ENCODE data around the gene BHLHE41.

Gene BHLHE41

DNA sequence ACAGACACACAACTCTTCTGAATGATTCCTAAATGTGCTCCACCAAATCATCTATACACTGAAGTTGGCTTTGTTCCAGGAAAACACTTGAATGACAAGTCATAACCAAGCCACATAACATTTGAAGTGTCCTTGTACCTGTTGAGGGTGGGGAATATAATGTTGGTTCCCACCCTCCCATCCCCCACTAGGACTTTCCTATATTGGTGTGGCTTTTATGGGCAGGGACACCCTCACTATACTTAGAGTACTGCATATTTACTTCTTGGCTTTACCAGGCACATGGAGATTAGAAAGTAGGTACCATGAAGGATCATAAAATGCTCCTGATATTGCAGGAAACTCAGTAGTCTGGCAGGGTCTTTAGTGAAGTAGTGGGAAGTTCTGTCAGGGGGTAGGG lies 9.7 kb upstream of the BHLHE41 start:
- DNase-seq (ENCODE audit: low read depth in 2 of 2): no peak

DNA sequence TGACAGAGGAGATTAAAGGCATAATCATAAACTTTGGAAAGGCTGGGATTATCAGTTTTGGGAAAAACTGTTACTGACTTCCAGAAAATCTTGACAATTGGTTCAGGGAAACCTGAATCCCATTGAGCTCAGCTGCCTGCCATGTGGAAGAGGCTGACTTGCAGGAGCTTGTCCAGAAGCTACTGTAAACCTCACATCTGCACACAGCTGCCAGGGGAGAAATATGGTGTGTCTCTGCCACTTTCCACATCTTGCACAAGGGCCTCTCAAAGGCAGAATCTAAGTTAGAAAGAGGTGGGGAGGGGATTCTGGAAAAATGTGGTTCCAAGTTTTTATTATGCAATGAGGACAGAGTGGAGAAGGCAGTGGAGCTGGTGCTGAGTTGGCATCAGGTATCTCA lies 8.7 kb upstream of the BHLHE41 start:
- no peak for DNase-seq (ENCODE audit: low read depth in 2 of 2)

- DNase-seq (ENCODE audit: low read depth in 2 of 2): no peak
These were observed 8.0 kb upstream of the BHLHE41 start for GRCh38 chr12:26132866-26133265.

DNA sequence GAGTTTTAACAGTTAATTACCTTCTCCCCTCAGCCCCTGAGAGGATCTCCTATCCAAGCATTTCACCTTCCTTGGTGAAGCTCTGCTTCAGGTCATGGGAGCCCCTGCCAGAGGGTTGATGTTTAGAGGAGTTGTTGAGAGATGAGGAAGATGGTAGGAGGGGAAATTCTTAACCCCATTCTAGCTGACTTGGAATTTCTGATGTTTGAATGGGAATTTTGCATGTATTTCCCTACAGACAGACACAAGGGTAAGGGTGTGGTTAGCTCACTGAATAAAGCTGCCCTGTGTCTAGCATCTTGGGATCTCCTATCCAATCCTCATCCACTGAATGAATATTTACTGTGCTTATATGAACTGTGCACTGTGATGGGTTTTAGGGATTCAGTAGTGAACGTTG lies 7.1 kb upstream of the BHLHE41 start:
- no peak for DNase-seq (ENCODE audit: low read depth in 2 of 2)

GRCh38 chr12:26130728-26131127 lies 5.9 kb upstream of the BHLHE41 start:
- no peak for DNase-seq (ENCODE audit: low read depth in 2 of 2)

DNA sequence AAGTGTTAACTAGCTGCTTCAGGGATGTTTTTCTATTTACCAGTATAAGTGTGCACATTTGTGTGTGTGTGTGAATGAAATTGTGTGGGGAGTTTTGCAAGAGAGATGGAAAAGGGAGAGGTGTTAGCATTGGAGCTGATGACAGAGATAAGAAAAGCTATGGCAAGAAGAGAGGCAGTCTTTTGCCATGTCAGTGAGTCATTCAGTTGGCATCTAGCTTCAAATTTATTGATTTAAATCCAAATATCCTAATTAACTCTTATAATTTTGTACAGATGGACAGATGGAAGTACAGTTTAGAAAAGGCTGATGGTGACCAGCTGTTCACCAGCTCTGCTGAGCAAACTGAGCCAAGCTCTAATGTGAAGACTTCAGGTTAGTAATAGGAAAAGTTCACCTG lies 3.3 kb upstream of the BHLHE41 start:
- DNase-seq (ENCODE audit: low read depth in 2 of 2): no peak

GRCh38 chr12:26127404-26127803 lies 2.6 kb upstream of the BHLHE41 start:
- no peak for DNase-seq (ENCODE audit: low read depth in 2 of 2)

- DNase-seq (ENCODE audit: low read depth in 2 of 2): no peak
These were observed 1.8 kb upstream of the BHLHE41 start for GRCh38 chr12:26126340-26127284.

GRCh38 chr12:26125400-26126339 lies 833 bp upstream of the BHLHE41 start:
- no peak for DNase-seq (ENCODE audit: low read depth in 2 of 2)

DNA sequence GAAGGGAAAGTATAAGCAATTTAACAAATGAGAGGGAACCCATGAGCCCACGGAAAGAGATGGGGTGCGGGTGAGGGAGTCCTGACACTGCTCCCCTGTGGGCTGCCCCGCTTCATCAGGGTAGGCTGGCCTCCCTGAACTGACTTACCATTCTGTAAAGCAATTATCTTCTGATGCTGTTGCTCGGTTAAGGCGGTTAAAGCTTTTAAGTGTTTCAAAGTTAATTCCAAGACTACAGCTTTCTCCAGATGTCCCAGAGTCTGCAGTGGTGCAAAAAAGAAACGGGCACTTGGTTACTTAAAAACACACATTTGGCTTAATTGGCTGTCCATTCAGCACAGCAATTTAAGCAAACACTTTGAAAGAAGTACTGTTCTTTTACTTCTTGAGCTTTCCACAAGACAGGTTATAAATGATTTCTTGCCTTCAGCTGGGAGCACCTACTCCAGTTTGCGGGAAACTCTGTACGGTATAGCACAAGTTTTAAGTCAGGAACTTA lies 1.3 kb downstream of the BHLHE41 start:
- DNase-seq (ENCODE audit: low read depth in 2 of 2): no peak

DNA sequence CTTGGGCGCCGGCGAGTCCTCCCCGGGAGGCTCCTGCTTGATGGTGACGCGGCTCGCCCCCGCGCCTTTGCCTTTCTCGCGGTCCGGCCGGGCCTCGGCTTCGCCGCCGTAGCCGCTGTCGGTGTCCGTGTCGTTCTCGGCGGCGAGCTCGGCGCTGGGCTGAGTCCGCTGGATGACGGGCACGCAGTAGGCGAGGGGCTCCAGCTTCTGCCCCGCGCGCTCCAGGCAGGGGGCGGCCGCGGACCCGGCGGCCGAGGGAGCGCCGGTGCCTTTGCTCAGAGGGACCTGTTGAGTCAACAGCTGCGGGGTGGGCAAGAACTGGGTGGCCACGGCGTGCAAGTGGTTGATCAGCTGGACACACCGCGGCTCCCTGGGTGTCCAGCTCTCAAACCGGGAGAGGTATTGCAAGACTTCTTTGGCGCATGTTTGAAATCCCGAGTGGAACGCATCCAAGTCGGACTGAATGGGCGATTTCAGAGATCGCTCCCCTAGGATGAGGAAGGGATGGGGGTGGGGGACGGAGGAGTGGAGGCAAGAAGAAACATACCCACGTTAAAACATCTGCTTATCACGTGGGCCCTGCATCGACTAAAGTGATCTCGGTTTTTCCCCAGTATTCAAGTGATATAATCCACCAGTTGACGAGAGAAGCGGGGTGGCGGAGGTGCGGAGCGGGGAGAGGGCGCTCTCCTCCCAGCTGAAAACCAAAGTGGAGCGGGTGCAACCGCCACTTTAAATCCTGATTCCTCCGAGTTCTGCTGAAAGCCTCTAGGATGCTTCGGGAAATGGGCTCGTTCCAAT lies 2.0 kb downstream of the BHLHE41 start:
- no peak for DNase-seq (ENCODE audit: low read depth in 2 of 2)

DNA sequence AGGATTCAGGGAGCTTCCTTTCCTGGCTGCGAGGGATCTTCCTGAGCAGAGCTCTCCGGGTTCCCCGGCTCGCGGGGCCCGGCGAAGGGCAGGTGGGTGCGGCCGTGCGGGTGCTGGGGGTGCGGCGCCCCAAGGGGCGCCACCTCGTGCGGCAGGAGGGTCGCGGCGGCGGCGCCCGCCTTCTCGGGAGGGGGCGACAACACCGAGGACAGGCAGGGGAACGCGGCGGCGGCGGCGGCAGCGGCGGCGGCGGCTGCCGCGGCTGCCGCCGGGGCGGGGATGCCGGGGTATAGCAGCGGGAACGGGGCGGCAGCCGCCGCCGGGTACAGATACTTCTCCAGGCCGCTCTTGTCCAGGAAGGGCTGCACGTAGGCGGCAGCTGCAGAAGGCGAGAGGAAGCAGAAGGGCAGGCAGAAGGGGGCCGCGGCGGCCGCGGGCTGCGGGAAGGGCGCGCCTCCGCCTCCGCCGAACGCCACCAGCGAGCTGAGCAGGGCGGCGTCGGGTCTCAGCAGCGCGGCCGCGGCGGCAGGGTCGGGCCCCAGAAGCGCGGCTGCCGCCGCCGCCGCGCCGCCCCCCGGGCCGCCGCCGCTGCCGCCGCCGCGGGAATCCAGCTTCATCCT lies 2.7 kb downstream of the BHLHE41 start:
- DNase-seq (ENCODE audit: low read depth in 2 of 2): no peak

- no peak for DNase-seq (ENCODE audit: low read depth in 2 of 2)
These were observed 3.3 kb downstream of the BHLHE41 start for GRCh38 chr12:26121323-26122060.

DNA sequence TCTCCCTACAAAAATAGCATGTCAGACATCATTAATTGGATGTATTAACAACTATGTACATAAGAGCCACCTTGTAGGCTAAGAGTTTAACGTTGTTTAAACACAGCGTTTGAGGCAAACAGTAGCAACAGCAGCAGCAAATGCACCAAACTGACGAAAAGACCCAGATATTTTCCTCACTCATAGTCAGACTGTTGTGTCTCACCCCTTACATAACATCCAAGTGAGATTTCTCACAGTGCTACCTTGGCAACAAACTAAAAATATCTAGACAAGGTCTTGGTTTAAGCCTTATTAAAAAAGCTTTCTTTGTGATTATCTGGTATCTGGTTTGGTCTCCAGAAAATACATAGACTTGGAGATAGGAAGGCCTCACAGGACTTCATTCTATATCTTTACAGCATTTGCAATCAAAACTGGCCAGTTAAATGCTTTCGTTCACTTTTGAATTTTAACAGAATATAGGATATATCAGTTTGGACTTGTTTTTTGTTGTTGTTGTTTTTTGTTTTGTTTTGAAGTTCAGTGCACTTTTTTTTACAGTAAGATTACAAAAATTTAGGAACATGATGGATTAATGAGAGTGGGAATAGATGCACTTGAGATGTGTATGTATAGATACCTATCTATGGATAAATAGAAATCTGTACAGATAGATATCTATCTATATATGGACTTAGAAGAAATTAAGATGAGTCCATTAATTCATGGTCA lies 4.1 kb downstream of the BHLHE41 start:
- DNase-seq (ENCODE audit: low read depth in 2 of 2): no peak

DNA sequence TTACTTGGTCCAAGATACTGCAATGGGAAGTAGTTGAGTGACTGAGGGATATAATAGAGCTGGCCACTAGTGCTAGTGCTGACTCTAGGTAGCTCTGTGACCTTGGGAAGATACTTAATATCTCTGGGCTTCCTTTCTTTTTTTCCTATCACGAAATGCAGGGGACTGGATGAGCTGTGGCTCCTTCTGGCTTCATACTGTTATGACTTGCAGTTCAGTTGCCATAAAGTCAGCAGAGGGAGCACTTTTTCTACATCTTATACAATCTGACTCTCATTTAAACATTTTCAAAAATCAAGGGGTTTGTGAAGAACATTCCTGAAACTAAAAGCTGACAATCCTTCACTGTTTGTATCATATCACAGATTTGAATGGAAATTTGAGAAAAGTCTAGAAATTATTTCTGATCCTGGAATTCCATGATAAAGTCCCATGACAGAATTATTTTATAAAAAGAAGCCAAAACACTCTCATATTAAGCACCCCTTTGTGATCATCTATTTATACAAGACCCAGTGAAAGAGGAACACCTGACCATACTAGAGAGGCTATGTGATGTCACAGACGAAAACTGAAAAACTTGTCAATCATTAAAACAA lies 5.3 kb downstream of the BHLHE41 start:
- no peak for DNase-seq (ENCODE audit: low read depth in 2 of 2)

- no peak for DNase-seq (ENCODE audit: low read depth in 2 of 2)
These were observed 6.5 kb downstream of the BHLHE41 start for GRCh38 chr12:26118308-26118707.

DNA sequence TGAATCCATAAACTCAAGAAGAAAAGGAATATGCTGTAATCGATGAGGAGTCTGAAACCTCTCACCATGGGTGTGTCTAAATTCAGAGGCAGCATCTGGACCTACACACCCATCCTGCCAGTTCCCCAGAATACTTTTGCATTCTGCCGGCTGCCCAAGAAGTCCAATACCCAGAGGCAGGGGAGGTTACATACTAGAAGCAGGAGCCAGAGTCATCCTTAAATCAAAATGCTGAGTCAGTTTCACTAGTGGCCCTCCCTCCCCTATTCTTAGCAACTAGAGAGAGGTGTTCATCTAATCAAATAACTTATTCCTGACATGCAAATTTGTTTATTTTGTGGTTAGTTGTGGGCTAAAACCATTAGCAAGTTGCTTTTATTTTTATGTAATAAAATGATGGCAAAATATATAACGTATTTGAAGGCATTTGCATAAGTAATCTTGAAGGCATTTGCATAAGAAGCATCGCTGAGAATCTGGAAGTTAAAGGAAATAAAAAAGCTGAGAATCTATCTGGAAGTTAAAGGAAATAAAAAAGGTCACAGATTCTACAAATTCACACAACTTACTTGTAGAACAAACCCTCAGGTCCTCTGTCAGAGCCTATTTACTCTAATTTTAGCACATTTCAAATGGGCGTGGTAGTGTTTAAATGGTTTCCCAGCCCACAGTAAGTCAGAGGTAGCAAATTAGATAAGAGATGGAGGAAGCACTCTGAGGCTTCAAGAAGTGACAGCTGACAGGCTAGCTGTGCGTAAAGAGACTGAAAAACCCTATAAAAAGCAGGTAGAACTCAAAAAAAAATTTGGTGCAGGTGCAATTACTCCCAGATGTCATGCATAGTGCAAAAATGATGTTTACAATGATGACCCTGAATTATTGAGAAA lies 7.8 kb downstream of the BHLHE41 start:
- DNase-seq (ENCODE audit: low read depth in 2 of 2): no peak

- no peak for DNase-seq (ENCODE audit: low read depth in 2 of 2)
These were observed 10.0 kb downstream of the BHLHE41 start for GRCh38 chr12:26114720-26115401.
